HL-60 (cell line): ENCODE data around the gene LILRB3.
"Not testable (repeated sequence)": the region's sequence is repeated elsewhere in the genome, so short reads cannot be mapped to it uniquely, and the experiment has no call there.

ENCODE experiments used
- DNase-seq, 2 experiments: peaks; one replicate each; pipeline ENCODE4 v3.0.0-alpha.2; 2010 to 2020; ENCODE audit warnings: low read depth in 1 of 2, low spot score in 1 of 2
- H3K27ac ChIP-seq: fragments of 250-450 bp; sonication (Bioruptor Pico); replicated peaks from 2 replicates; pipeline ENCODE4 v1.5.1; 2020; ENCODE audit warnings: mild to moderate bottlenecking, moderate library complexity
- H3K27me3 ChIP-seq: fragments of 250-450 bp; sonication (Bioruptor Pico); 2 replicates; pipeline ENCODE4 v1.5.1; 2021; ENCODE audit warnings: mild to moderate bottlenecking, moderate library complexity; ENCODE audit not compliant: insufficient read depth, poor library complexity, severe bottlenecking
- H3K4me3 ChIP-seq: replicated peaks from 2 replicates; pipeline ENCODE4 v1.5.1; 2011; ENCODE audit warnings: mild to moderate bottlenecking, control low read depth, low read length; ENCODE audit not compliant: insufficient read depth
- CTCF ChIP-seq: IDR thresholded peaks from one replicate; pipeline ENCODE4 v1.5.1; 2011; ENCODE audit warnings: low read length, control low read depth, inconsistent platforms; ENCODE audit not compliant: insufficient read depth
- GABPA ChIP-seq: IDR thresholded peaks from 2 replicates; pipeline ENCODE4 v1.6.1; 2012; ENCODE audit warnings: low read depth
- POLR2AphosphoS5 ChIP-seq: IDR thresholded peaks from 2 replicates; pipeline ENCODE4 v1.6.1; 2012; ENCODE audit warnings: low read depth
- REST ChIP-seq: IDR thresholded peaks from 2 replicates; pipeline ENCODE4 v1.6.1; 2012; ENCODE audit warnings: low read depth; ENCODE audit not compliant: insufficient replicate concordance
- SPI1 ChIP-seq: IDR thresholded peaks from 2 replicates; pipeline ENCODE4 v1.6.1; 2012; ENCODE audit warnings: low read depth, mild to moderate bottlenecking, borderline replicate concordance
- long read RNA-seq: library from polyadenylated mRNA; unstranded; transcript quantifications from one replicate; pipeline ENCODE4 v2.0.0, GENCODE V29; 2020

LILRB3 gene
- long read RNA-seq, result 0 reads

GRCh38 chr19:54222474-54223276, at the start of gene LILRB3:
Gene LILRB3 (minus strand): TSS chr19:54223007. CDS start chr19:54222976, 31 bp downstream.
- not testable (repeated sequence) for H3K27me3 ChIP-seq, H3K27ac ChIP-seq, DNase-seq, H3K4me3 ChIP-seq
- peak; percentile 19; the same call in 1 of the 2 replicates for TF ChIP-seq SPI1

- DNase-seq, H3K4me3 ChIP-seq, H3K27me3 ChIP-seq, H3K27ac ChIP-seq: not testable (repeated sequence)
Measured at GRCh38 chr19:54272181-54272580, 49.4 kb upstream of the LILRB3 start.

- H3K4me3 ChIP-seq, DNase-seq, H3K27me3 ChIP-seq, H3K27ac ChIP-seq: not testable (repeated sequence)
Measured at GRCh38 chr19:54271587-54271986, 48.8 kb upstream of the LILRB3 start.

- Histone ChIP-seq H3K27ac (no peak overlapping the region), H3K27me3 (peaks cover 6% of the 10 kb centered on the region), H3K4me3 (no peak overlapping the region)
- no peak for DNase-seq
- no peak for TF ChIP-seq GABPA
- TF ChIP-seq SPI1, result peak; percentile 39; the same call in 1 of the 2 replicates
Measured at GRCh38 chr19:54271106-54271505, 48.3 kb upstream of the LILRB3 start.

GRCh38 chr19:54268936-54269335, 46.1 kb upstream of the LILRB3 start:
- TF ChIP-seq SPI1 (no peak), GABPA (no peak), CTCF (no peak), POLR2AphosphoS5 (no peak), REST (no peak)
- peaks cover 9% of the 10 kb centered on the region for H3K27me3 ChIP-seq
- no peak overlapping the region for H3K27ac ChIP-seq
- DNase-seq, result peak in 1 of 2 experiments; percentile 15
- no peak overlapping the region for H3K4me3 ChIP-seq

GRCh38 chr19:54266133-54266532, 43.3 kb upstream of the LILRB3 start:
- DNase-seq, result peak in 1 of 2 experiments; percentile 69
- H3K4me3 ChIP-seq, result no peak overlapping the region
- no peak for TF ChIP-seq REST
- peak; percentile 84 for TF ChIP-seq CTCF
- H3K27ac ChIP-seq, result no peak overlapping the region
- H3K27me3 ChIP-seq, result peaks cover 9% of the 10 kb centered on the region
